Skin of body (tissue), 3 donors: ENCODE measurements around the gene HDAC4. TPM values are rescaled to one million over a fixed set of nuclear protein-coding genes. Genes with fewer than 3 reads are reported as not detected.
A peak's percentile ranks its signal among the peaks of the same experiment; 100 is the strongest.

Experiments used
- DNase-seq: peaks from one replicate; lab custom pipeline; 2025; lab: John Stamatoyannopoulos, UW
- small RNA-seq: library from RNA; depleted of rRNA; stranded (forward); fragments of <200 nt; gene quantifications from one replicate; pipeline ENCODE3, GENCODE V24; 2014; ENCODE audit warnings: low replicate concordance
- total RNA-seq: library from RNA; depleted of rRNA; stranded (reverse); fragments of >200 nt; gene quantifications from one replicate; pipeline ENCODE4 v1.2.3, GENCODE V29; 2014

The HDAC4 gene
- total RNA-seq, 1 donor from 2014 or later = 22.8 TPM

DNA sequence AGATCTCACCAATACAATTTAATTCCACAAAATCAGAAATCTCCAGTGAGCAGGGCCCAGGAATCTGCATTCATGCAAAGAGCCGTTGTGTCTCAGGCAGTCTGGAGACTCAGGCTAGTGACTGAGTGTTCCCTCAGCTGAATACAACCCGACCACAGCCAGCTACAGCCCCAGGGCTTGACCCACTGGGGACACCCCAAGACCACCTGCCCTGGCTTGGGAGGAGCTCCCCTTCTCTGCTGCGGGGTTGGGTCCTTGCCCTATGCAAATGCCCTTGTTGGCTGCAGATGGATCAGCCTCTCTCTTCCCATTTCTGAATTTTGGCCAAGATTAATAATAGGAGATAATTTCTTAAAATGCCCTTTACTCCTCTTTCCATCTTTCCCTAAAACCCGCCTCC, 395.2 kb downstream of the HDAC4 start:
- DNase-seq = no peak

DNA sequence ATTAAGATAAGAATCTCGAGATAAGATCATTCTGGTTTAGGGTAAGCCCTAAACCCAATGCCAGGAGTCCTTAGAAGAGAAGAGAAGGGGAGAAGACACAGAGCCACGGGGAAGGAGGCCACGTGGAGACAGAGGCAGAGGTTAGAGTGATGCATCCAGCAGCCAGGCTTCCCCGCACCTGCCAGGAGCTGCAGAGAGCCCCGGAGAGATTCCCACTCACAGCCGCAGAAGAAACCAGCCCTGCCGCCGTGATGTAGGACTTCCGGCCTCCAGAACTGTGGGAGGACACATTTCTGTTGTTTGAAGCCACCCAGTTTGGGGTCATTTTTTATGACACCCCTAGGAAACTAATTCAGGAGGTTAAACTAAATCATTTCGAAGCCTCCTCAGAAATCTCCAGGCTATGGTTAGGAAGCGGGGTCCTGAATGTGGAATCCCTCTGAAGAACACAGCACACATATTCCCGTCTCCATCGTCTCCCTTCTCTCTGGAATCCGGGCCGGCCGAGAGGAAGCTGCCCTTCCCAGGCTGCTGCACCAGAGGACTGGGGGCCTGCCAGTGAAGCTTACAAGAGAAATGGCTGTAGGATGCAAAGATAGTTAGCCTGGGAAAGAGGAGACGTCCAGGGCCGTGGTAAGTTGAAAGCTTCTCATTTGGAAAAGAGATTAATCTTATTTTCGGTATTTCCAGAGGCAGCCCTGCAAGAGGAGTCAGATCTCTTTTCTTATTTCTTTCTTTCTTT, 396.4 kb downstream of the HDAC4 start:
- DNase-seq = no peak

DNA sequence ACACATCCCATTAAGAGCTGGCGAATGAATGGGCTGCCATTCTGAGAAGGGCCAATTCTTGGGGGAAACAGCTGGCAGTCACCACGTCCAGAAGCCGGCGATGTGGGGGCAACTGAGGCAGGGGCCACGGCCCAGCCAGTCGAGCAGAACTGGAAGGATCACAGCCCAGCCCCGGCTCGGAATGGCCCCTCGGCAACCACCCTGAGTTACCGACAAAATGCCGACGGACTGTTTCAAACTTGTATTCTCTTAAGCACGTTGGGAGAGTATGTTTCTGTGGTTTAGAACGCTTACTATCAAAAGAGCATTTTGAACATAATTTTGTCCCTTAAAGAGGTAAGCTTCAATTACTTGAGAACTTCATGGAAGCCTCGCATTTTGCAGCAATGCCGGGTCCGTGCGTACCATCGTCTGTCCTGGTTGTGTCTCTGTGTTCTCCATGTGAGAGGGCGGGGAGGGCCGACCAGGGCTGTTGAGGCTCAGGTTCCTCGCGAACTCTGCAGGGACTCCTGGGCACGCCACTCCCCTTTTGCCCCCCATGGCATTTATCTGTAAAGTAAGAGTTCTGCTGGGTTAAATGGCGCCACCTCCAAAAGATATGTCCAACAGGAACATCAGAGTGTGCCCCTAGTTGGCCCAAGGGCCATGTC, 397.1 kb downstream of the HDAC4 start:
- DNase-seq = no peak

DNA sequence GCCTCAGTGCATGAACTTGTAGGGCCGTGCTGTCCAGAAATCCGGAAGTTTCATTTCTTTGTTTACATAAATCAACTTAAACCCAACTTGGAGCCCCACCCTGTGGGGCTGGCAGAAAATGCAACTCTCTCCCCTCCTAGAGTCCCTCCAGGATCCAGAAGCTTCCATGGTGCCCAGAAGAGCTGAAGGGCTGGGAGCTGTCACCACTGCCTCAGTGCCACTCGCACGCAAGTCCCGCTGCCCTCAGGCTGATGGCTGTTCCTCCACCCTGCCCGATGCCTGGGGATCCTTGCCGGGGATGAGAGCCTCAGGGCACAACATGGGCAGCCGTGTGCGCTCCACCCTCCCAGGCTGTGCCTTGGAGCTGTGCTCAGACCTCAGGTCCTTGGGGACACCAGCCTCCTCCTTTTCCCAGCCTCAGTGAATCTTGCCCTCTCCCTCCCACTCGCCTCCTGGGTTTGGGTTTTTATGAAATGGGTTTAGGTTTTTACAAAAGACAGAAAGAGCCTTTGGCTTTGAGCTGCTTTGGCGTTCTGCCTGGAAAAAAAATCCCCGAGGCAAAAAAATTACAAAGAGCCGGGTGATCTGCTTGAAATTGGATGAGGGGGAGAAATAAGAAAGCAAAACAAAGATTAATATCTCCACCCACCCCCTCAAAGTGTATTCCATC, 397.7 kb downstream of the HDAC4 start:
- peak; percentile 68 for DNase-seq

DNA sequence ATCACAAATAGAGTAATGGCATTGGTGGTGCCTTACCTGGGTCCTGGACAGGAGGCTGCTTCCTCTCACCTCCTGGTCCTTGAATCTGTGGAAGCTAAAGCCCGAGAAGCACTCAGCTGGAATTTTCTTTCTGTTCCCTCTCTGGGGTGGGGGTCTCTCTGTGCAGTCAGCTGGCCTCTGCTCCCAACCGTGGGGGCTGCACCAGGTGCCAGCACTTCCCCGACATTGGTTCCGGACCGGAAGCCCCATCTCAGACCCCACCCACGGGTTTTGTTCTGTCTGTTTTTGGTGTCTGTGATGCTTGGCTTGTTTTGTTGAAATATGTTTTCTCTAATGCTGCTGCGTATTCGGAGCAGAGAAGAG, 398.2 kb downstream of the HDAC4 start:
- no peak for DNase-seq

DNA sequence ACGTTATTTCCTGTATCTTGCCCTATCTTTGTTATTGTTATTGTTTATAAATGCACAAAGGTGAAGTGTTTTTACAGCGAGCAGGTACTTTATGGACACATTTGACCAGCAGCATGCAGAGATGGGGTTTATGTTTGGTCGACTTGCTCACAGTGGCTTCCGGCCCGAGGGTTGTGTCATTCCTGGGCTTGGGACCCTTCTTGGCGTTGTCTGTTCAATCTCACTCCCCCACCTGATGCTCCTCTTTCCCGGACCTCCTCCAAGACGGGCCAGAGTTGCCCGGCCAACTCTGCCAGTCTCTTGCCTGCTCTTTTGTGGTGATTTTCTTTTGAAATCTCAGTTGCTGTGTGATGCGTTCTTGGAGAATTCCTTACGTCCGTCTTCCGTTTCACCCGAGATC, 399.0 kb downstream of the HDAC4 start:
- DNase-seq = no peak

DNA sequence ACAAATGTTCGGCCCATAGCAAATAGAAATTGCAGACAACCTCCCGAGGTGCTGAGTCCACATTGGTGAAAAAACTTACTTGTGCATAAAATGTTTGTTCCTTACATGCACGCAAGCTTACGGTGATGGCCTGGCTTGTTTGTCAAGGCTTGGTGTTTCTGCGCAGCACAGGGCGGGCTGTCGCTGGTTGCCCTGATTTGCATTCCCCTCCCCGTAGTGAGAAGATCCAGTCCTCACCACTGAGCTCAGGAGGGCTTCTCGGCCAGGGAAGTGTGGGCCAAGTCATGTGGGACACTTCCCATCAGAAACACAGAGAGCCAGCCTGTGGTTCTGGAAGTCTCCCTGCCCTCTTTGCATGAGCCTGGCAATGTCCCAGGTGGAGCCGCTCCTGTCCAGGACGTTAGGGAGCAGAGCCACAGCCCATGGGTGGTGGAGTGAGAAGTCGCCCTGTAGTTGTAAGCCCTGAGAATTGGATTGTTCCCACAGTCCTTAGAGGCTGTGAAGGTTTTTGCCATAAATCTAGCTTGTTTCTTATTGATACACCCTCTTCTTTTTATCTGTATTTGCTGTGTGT, 400.2 kb downstream of the HDAC4 start:
- DNase-seq = no peak

DNA sequence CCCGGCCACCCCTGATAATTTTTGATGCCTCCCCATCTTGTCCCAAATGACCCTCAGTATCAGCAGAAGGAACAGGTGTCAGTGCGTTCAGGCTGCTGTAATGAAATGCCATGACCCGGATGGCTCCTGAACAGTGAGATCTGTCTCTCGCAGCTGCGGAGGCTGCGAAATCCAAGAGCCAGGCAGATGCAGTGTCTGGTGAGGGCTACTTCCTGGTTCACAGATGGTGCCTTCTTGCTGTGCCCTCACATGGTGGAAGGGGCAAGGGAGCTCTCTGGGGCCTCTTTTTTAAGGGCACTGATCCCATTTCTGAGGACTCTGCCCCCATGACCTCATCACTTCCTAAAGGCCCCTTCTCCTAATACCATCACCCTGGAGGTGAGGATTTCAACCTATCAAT, 400.7 kb downstream of the HDAC4 start:
- DNase-seq = no peak

DNA sequence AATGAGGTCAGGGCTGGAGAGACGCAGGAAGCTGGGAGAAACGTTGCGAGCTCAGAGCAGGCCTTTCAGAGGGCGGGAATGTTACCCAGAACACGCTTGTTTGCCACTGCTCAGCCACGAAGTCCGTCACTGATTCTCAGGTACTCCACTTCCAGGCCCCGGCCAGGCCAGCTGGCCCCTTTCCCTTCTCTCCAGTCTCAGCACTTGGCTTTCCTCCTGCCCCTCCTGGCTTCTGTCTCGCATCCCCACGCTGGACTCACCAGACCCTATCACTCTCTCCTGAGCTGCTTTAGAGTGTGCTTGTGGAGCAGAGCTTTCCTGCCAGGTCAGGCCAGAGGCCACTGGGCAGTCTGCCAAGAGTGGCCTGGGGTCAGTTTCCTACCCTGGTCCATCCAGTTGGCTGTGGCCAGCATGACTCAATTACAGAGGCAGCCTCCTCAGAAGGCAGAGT, 401.5 kb downstream of the HDAC4 start:
- no peak for DNase-seq

DNA sequence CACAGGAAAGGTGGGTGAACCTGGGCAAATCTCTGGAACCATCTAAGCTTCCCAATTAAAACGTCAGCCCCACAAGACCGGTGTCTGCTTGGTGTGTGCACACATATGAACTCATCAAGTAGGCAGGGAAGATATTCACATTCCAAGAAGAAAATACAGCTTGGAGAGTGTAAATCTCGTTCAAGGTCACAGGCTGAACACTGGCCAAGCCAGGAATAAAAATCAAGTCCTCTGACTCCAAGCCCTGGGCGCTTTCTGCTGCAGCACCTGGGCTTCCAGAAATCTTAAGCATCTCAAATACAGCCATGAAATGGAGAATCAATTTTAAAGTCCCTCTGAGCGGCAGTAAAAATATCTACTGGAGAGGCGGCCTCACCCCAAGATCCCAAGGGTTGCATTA, 402.0 kb downstream of the HDAC4 start:
- no peak for DNase-seq

Small RNA genes within 50 kb of the gene (small RNA-seq; reads per million reads assigned to genes)
- gene MIR2467 (1.3 reads per million, percentile 81 among the genes with 10 or more reads in this experiment), gene MIR4269 (not detected), gene MIR4440 (not detected), gene MIR4441 (not detected)
